GM18909 (cell line): ENCODE results near the gene TSPEAR.

Source experiments
- ATAC-seq: cut with Tn5 transposase; IDR thresholded peaks from one replicate; pipeline ENCODE4 v1.9.1; 2021; ENCODE audit warnings: mild to moderate bottlenecking; ENCODE audit not compliant: unreplicated experiment, poor library complexity

Gene TSPEAR

GRCh38 chr21:44711327-44712202 is at the start of gene TSPEAR:
Gene TSPEAR, minus strand, starts transcription at chr21:44711572. Its CDS starts 58 bp downstream, at chr21:44711514.
- no peak for ATAC-seq

- ATAC-seq: no peak
Observed at GRCh38 chr21:44760376-44760775, 49.0 kb upstream of the TSPEAR start.

DNA sequence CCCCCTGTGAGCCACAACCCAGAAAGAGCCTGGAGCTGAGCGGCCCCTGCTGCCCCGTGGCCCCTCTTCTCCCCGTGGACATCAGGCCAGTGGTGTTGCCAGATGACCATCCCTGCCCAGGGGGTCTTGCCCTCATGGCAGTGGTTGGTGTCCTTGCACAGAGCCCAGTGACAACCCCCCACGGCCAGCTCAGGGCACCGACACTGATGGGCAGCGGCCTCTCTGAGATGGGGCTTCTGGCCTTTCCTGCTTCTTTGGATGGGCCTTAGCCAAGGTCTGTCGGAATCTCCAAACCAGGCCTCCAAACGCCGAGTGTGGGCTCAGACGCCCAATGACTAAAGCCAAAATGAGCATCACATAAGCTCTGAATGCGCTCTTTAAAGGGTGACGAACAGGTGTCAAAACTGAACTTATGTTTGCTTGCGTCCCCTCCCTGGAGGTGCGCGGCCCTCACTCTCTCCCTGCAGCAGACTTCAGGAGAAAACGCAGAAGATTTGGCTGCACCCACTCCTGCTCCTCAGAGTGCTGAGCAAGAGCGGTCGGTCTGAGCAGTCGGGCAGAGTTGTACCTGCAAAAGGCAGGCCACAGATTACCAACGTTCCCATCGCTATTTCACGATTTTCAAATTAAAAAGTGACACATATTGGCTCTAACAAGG is 48.4 kb upstream of the TSPEAR start:
- no peak for ATAC-seq

GRCh38 chr21:44758781-44759627 is 47.6 kb upstream of the TSPEAR start:
- ATAC-seq: no peak

- ATAC-seq: no peak
Observed at GRCh38 chr21:44758141-44758561, 46.8 kb upstream of the TSPEAR start.

- ATAC-seq: no peak
Observed at GRCh38 chr21:44757731-44758130, 46.4 kb upstream of the TSPEAR start.

DNA sequence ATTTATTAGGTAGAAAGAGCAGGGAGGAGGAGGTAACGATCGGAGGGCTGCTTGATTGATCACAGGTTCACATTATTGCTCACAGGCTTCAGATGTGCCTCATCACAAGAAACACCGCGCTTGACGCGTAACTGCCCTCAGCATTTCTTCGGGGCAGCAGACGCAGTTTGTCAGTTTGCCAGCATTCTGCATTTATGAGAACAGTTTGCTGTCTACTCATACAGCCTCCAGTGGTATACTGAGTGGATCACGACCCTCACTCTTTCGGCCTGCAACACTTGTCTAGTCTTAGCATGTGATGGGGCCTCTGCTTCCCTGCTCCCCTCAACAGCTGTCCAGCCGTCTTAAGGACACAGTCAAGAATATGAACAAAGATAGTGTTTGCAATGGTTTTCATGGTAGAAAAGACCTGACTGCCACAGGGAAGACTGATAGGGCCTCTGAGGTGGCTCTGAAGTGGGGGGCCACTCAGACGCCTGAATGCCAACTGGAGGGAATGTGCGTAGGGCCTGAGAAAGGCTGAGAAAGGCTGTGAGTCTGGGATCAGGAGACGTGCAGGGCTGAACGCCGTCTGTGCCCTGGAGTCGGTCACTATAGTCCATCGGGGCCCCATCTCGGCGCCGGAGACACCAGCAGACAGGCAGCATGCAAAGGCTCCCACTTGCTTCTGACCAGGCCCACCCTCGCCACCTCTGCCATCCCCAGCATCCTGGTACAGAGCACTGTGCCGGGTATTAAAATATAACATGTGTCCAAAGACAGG is 45.2 kb upstream of the TSPEAR start:
- ATAC-seq: no peak

GRCh38 chr21:44755227-44755626 is 43.9 kb upstream of the TSPEAR start:
- ATAC-seq: no peak

GRCh38 chr21:44753357-44753756 is 42.0 kb upstream of the TSPEAR start:
- no peak for ATAC-seq

- no peak for ATAC-seq
Observed at GRCh38 chr21:44752671-44753235, 41.4 kb upstream of the TSPEAR start.

DNA sequence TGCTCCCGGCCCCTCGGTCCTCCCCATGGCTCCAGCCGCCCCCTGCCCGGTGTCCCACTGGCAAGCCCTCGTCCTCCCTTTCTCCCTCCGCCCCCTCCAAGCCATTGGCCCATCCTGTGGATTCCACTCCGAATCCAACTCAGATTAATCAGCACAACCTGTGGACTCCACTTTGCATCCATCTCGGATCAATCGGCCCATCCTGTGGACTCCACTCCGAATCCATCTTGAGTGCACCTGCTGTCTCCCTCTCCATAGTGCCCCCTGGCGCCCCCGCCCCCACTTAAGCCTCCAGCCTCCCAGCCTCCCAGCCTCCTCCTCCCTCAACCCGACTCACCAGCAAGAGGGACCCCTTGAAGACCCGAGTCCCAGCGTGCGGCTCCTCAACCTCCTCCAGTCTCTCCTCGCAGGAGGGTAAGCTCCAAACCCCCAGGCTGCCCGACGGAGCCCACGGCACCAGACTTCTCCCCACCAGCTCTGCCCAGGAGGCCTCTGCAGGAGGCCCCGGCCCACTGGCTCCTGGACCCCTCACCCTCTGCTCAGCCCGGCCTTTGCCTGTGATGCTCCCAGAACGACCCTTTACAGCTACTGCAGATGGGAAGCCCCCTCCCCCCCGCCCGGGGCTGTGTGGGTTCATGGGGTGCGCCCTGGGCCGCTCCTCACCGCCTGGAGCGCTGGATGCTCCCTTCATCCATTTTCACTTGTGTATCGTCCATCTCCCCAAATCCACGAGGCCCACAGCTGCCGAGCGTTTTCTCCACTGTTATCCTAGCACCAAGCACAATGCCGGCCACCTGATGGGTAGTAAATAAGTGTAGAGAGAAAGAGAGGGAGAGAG is 40.6 kb upstream of the TSPEAR start:
- ATAC-seq: no peak

GRCh38 chr21:44751186-44751798 is 39.9 kb upstream of the TSPEAR start:
- ATAC-seq: no peak

GRCh38 chr21:44750675-44751025 is 39.3 kb upstream of the TSPEAR start:
- ATAC-seq: no peak

GRCh38 chr21:44749759-44750674 is 38.6 kb upstream of the TSPEAR start:
- ATAC-seq: no peak

- no peak for ATAC-seq
Observed at GRCh38 chr21:44749116-44749758, 37.9 kb upstream of the TSPEAR start.

GRCh38 chr21:44748621-44749020 is 37.2 kb upstream of the TSPEAR start:
- ATAC-seq: no peak
